HEK293 (cell line): ENCODE measurements around the gene ISOC2.

Source experiments
- GLI4 ChIP-seq: fragments of 450-650 bp; formaldehyde crosslinking; IDR thresholded peaks from 2 replicates; pipeline ENCODE4 v1.5.1; 2016; ENCODE audit warnings: missing biosample characterization, missing genetic modification characterization
- KLF8 ChIP-seq: fragments of 450-650 bp; formaldehyde crosslinking; IDR thresholded peaks from 2 replicates; pipeline ENCODE4 v1.5.1; 2016; ENCODE audit warnings: missing biosample characterization, missing genetic modification characterization
- MEIS1 ChIP-seq: sonication (generic); formaldehyde crosslinking; IDR thresholded peaks from 2 replicates; pipeline ENCODE4 v1.8.1; 2022; ENCODE audit warnings: missing genetic modification reagents, mild to moderate bottlenecking, borderline replicate concordance
- SCRT1 ChIP-seq: fragments of 450-650 bp; formaldehyde crosslinking; IDR thresholded peaks from 2 replicates; pipeline ENCODE4 v1.5.1; 2016; ENCODE audit warnings: missing biosample characterization, missing genetic modification characterization, borderline replicate concordance
- ZBTB17 ChIP-seq: fragments of 450-650 bp; formaldehyde crosslinking; IDR thresholded peaks from 2 replicates; pipeline ENCODE4 v1.5.1; 2016; ENCODE audit warnings: missing biosample characterization, missing genetic modification characterization
- ZFP37 ChIP-seq: fragments of 450-650 bp; formaldehyde crosslinking; IDR thresholded peaks from 2 replicates; pipeline ENCODE4 v1.5.1; 2016; ENCODE audit warnings: missing biosample characterization, missing genetic modification characterization
- ZIC2 ChIP-seq: fragments of 450-650 bp; formaldehyde crosslinking; IDR thresholded peaks from 2 replicates; pipeline ENCODE4 v1.5.1; 2016; ENCODE audit warnings: missing biosample characterization, missing genetic modification characterization
- ZNF114 ChIP-seq: fragments of 450-650 bp; formaldehyde crosslinking; IDR thresholded peaks from 2 replicates; pipeline ENCODE4 v1.5.0; 2017; ENCODE audit warnings: missing biosample characterization, missing genetic modification characterization
- ZNF138 ChIP-seq: fragments of 450-650 bp; formaldehyde crosslinking; IDR thresholded peaks from 2 replicates; pipeline ENCODE4 v1.5.1; 2016; ENCODE audit warnings: missing biosample characterization, missing genetic modification characterization, borderline replicate concordance
- ZNF140 ChIP-seq: fragments of 450-650 bp; formaldehyde crosslinking; IDR thresholded peaks from 2 replicates; pipeline ENCODE4 v1.5.1; 2016; ENCODE audit warnings: missing biosample characterization, missing genetic modification characterization
- ZNF501 ChIP-seq: fragments of 450-650 bp; formaldehyde crosslinking; IDR thresholded peaks from 2 replicates; pipeline ENCODE4 v1.5.1; 2016; ENCODE audit warnings: missing biosample characterization, missing genetic modification characterization
- ZNF529 ChIP-seq: fragments of 450-650 bp; formaldehyde crosslinking; IDR thresholded peaks from 2 replicates; pipeline ENCODE4 v1.5.1; 2017; ENCODE audit warnings: missing genetic modification characterization, missing biosample characterization; ENCODE audit not compliant: insufficient replicate concordance
- ZNF596 ChIP-seq: fragments of 450-650 bp; IDR thresholded peaks from 2 replicates; pipeline ENCODE4 v1.5.0; 2018; ENCODE audit warnings: missing biosample characterization, mild to moderate bottlenecking, missing genetic modification characterization, moderate library complexity
- ZNF660 ChIP-seq: fragments of 450-650 bp; IDR thresholded peaks from 2 replicates; pipeline ENCODE4 v1.5.1; 2018; ENCODE audit warnings: missing biosample characterization, mild to moderate bottlenecking, missing genetic modification characterization
- ZNF792 ChIP-seq: fragments of 450-650 bp; formaldehyde crosslinking; IDR thresholded peaks from 2 replicates; pipeline ENCODE4 v1.5.1; 2016; ENCODE audit warnings: missing biosample characterization, missing genetic modification characterization
- ZXDB ChIP-seq: fragments of 450-650 bp; formaldehyde crosslinking; IDR thresholded peaks from 2 replicates; pipeline ENCODE4 v1.5.1; 2016; ENCODE audit warnings: missing biosample characterization, missing genetic modification characterization
- TF ChIP-seq, protein P1 (sequence below): fragments of 450-650 bp; formaldehyde crosslinking; IDR thresholded peaks from 2 replicates; pipeline ENCODE4 v1.5.1; 2016; ENCODE audit warnings: missing biosample characterization, missing genetic modification characterization
- TF ChIP-seq, protein P2 (sequence below): fragments of 450-650 bp; formaldehyde crosslinking; IDR thresholded peaks from 2 replicates; pipeline ENCODE4 v1.5.1; 2016; ENCODE audit warnings: missing biosample characterization, missing genetic modification characterization
- TF ChIP-seq, protein P3 (sequence below): fragments of 450-650 bp; formaldehyde crosslinking; IDR thresholded peaks from 2 replicates; pipeline ENCODE4 v1.5.1; 2016; ENCODE audit warnings: missing biosample characterization, missing genetic modification characterization, borderline replicate concordance
- TF ChIP-seq, protein P4 (sequence below): fragments of 450-650 bp; formaldehyde crosslinking; IDR thresholded peaks from 2 replicates; pipeline ENCODE4 v1.5.1; 2016; ENCODE audit warnings: missing biosample characterization, missing genetic modification characterization
- TF ChIP-seq, protein P5 (sequence below): fragments of 450-650 bp; formaldehyde crosslinking; IDR thresholded peaks from 2 replicates; pipeline ENCODE4 v1.5.1; 2016; ENCODE audit warnings: missing biosample characterization, missing genetic modification characterization
- TF ChIP-seq, protein P6 (sequence below): fragments of 450-650 bp; formaldehyde crosslinking; optimal IDR thresholded peaks from 2 replicates; pipeline ENCODE3; 2016; ENCODE audit warnings: missing biosample characterization, mild to moderate bottlenecking, missing genetic modification characterization
- TF ChIP-seq, protein P7 (sequence below): fragments of 450-650 bp; formaldehyde crosslinking; IDR thresholded peaks from 2 replicates; pipeline ENCODE4 v1.5.1; 2017; ENCODE audit warnings: missing biosample characterization, missing genetic modification characterization
- TF ChIP-seq, protein P8 (sequence below): fragments of 450-650 bp; formaldehyde crosslinking; IDR thresholded peaks from 2 replicates; pipeline ENCODE4 v1.5.1; 2016; ENCODE audit warnings: missing biosample characterization, missing genetic modification characterization
- TF ChIP-seq, protein P9 (sequence below): fragments of 450-650 bp; formaldehyde crosslinking; IDR thresholded peaks from 2 replicates; pipeline ENCODE4 v1.5.1; 2016; ENCODE audit warnings: missing biosample characterization, missing genetic modification characterization

ISOC2 gene

DNA sequence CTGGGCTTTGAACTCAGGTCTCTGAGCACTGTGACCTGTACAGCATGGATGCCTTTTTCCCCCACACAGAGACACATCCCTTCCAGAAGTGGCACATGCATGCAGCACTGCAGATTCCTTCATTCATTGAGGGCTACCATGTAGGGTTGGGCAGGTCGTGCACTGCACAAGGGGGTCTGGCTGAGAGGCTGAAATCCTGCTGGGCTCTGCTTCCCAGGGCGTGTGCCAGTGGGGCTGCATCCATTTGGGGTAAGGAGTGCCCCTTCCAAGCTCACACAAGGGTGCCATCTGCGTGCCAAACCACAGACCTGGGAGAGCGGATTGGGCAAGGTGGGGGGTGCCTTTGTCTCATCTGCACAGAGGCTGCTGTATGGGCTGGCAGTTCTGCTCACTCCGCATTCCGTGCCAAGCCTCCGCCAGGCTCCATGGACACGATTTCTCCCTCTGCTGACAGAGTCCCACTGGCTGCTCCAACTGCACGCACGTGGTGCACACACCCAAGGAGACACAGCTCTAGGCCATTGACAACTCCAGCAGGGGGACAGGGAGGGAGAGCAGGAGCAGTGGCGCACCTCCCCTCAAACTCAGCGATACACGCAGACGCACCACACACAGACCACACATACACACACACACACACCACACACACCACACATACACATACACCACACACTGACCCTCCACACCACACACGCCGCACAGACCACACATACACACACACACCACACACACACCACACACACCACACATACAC, 13.8 kb downstream of the ISOC2 start (continued):
- TF ChIP-seq, protein P1, sequence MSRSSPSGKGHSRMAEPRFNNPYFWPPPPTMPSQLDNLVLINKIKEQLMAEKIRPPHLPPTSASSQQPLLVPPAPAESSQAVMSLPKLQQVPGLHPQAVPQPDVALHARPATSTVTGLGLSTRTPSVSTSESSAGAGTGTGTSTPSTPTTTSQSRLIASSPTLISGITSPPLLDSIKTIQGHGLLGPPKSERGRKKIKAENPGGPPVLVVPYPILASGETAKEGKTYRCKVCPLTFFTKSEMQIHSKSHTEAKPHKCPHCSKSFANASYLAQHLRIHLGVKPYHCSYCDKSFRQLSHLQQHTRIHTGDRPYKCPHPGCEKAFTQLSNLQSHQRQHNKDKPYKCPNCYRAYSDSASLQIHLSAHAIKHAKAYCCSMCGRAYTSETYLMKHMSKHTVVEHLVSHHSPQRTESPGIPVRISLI (tag by site-specific recombination): no peak
- TF ChIP-seq ZNF529 (tag by site-specific recombination) (no peak), ZNF660 (peak; percentile 41; the same call in 1 of the 2 replicates), ZNF114 (tag by site-specific recombination) (no peak), GLI4 (tag by site-specific recombination) (peak; percentile 21; the same call in 1 of the 2 replicates), ZNF501 (tag by site-specific recombination) (peak; percentile 50; the same call in 1 of the 2 replicates), ZNF596 (no peak), ZNF792 (tag by site-specific recombination) (0 out of 2 replicates have a peak, but pooled peaks have one; percentile 29), ZFP37 (tag by site-specific recombination) (0 out of 2 replicates have a peak, but pooled peaks have one; percentile 26), ZNF138 (tag by site-specific recombination) (no peak), MEIS1 (CRISPR knock-in tag) (no peak), ZIC2 (peak; percentile 97), ZXDB (tag by site-specific recombination) (0 out of 2 replicates have a peak, but pooled peaks have one; percentile 13), KLF8 (peak; percentile 62; the same call in 1 of the 2 replicates), SCRT1 (tag by site-specific recombination) (no peak), ZBTB17 (tag by site-specific recombination) (peak; percentile 93), ZNF140 (tag by site-specific recombination) (peak; percentile 94)
- TF ChIP-seq, protein P2, sequence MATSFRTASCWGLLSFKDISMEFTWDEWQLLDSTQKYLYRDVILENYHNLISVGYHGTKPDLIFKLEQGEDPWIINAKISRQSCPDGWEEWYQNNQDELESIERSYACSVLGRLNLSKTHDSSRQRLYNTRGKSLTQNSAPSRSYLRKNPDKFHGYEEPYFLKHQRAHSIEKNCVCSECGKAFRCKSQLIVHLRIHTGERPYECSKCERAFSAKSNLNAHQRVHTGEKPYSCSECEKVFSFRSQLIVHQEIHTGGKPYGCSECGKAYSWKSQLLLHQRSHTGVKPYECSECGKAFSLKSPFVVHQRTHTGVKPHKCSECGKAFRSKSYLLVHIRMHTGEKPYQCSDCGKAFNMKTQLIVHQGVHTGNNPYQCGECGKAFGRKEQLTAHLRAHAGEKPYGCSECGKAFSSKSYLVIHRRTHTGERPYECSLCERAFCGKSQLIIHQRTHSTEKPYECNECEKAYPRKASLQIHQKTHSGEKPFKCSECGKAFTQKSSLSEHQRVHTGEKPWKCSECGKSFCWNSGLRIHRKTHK: no peak
- TF ChIP-seq, protein P3, sequence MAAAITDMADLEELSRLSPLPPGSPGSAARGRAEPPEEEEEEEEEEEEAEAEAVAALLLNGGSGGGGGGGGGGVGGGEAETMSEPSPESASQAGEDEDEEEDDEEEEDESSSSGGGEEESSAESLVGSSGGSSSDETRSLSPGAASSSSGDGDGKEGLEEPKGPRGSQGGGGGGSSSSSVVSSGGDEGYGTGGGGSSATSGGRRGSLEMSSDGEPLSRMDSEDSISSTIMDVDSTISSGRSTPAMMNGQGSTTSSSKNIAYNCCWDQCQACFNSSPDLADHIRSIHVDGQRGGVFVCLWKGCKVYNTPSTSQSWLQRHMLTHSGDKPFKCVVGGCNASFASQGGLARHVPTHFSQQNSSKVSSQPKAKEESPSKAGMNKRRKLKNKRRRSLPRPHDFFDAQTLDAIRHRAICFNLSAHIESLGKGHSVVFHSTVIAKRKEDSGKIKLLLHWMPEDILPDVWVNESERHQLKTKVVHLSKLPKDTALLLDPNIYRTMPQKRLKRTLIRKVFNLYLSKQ (tag by site-specific recombination): no peak
- TF ChIP-seq, protein P4, sequence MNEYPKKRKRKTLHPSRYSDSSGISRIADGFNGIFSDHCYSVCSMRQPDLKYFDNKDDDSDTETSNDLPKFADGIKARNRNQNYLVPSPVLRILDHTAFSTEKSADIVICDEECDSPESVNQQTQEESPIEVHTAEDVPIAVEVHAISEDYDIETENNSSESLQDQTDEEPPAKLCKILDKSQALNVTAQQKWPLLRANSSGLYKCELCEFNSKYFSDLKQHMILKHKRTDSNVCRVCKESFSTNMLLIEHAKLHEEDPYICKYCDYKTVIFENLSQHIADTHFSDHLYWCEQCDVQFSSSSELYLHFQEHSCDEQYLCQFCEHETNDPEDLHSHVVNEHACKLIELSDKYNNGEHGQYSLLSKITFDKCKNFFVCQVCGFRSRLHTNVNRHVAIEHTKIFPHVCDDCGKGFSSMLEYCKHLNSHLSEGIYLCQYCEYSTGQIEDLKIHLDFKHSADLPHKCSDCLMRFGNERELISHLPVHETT (tag by site-specific recombination): no peak
- TF ChIP-seq, protein P5, sequence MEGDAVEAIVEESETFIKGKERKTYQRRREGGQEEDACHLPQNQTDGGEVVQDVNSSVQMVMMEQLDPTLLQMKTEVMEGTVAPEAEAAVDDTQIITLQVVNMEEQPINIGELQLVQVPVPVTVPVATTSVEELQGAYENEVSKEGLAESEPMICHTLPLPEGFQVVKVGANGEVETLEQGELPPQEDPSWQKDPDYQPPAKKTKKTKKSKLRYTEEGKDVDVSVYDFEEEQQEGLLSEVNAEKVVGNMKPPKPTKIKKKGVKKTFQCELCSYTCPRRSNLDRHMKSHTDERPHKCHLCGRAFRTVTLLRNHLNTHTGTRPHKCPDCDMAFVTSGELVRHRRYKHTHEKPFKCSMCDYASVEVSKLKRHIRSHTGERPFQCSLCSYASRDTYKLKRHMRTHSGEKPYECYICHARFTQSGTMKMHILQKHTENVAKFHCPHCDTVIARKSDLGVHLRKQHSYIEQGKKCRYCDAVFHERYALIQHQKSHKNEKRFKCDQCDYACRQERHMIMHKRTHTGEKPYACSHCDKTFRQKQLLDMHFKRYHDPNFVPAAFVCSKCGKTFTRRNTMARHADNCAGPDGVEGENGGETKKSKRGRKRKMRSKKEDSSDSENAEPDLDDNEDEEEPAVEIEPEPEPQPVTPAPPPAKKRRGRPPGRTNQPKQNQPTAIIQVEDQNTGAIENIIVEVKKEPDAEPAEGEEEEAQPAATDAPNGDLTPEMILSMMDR: peak; percentile 88
- TF ChIP-seq, protein P6, sequence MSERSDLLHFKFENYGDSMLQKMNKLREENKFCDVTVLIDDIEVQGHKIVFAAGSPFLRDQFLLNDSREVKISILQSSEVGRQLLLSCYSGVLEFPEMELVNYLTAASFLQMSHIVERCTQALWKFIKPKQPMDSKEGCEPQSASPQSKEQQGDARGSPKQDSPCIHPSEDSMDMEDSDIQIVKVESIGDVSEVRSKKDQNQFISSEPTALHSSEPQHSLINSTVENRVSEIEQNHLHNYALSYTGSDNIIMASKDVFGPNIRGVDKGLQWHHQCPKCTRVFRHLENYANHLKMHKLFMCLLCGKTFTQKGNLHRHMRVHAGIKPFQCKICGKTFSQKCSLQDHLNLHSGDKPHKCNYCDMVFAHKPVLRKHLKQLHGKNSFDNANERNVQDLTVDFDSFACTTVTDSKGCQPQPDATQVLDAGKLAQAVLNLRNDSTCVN (tag by site-specific recombination): peak; percentile 19
- TF ChIP-seq, protein P7, sequence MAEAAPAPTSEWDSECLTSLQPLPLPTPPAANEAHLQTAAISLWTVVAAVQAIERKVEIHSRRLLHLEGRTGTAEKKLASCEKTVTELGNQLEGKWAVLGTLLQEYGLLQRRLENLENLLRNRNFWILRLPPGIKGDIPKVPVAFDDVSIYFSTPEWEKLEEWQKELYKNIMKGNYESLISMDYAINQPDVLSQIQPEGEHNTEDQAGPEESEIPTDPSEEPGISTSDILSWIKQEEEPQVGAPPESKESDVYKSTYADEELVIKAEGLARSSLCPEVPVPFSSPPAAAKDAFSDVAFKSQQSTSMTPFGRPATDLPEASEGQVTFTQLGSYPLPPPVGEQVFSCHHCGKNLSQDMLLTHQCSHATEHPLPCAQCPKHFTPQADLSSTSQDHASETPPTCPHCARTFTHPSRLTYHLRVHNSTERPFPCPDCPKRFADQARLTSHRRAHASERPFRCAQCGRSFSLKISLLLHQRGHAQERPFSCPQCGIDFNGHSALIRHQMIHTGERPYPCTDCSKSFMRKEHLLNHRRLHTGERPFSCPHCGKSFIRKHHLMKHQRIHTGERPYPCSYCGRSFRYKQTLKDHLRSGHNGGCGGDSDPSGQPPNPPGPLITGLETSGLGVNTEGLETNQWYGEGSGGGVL (tag by site-specific recombination): peak; percentile 57; the same call in 1 of the 2 replicates
- TF ChIP-seq, protein P8, sequence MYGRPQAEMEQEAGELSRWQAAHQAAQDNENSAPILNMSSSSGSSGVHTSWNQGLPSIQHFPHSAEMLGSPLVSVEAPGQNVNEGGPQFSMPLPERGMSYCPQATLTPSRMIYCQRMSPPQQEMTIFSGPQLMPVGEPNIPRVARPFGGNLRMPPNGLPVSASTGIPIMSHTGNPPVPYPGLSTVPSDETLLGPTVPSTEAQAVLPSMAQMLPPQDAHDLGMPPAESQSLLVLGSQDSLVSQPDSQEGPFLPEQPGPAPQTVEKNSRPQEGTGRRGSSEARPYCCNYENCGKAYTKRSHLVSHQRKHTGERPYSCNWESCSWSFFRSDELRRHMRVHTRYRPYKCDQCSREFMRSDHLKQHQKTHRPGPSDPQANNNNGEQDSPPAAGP (tag by site-specific recombination): no peak
- TF ChIP-seq, protein P9, sequence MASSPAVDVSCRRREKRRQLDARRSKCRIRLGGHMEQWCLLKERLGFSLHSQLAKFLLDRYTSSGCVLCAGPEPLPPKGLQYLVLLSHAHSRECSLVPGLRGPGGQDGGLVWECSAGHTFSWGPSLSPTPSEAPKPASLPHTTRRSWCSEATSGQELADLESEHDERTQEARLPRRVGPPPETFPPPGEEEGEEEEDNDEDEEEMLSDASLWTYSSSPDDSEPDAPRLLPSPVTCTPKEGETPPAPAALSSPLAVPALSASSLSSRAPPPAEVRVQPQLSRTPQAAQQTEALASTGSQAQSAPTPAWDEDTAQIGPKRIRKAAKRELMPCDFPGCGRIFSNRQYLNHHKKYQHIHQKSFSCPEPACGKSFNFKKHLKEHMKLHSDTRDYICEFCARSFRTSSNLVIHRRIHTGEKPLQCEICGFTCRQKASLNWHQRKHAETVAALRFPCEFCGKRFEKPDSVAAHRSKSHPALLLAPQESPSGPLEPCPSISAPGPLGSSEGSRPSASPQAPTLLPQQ: 0 out of 2 replicates have a peak, but pooled peaks have one; percentile 35
